ENCODE measurements around the gene PIGH. TPM values are rescaled to one million over a fixed set of nuclear protein-coding genes. Genes with fewer than 3 reads are reported as not detected.

PIGH gene
- total RNA-seq, 6 donors from 2014 or later: 11.5 to 27.5 (median 23.1) TPM

GRCh38 chr14:67562025-67562775 is 37.9 kb downstream of the PIGH start:
- no peaks in the 10 kb centered on the region for H3K4me1 ChIP-seq
- H3K36me3 ChIP-seq: no peaks in the 10 kb centered on the region
- H3K9me3 ChIP-seq: no peaks in the 10 kb centered on the region
- H3K4me3 ChIP-seq: no peak overlapping the region
- H3K27me3 ChIP-seq: no peaks in the 10 kb centered on the region
- no peak for ATAC-seq (ENCODE audit: low FRiP score in 2 of 2)
- TF ChIP-seq POLR2A (IDR thresholded peaks at IDR 0.05): no peak
- TF ChIP-seq EP300 (IDR thresholded peaks at IDR 0.05): no peak
- no peak for TF ChIP-seq POLR2AphosphoS5 (IDR thresholded peaks at IDR 0.05)
- 91 to 98% methylated on average over 7 to 14 of the region's 14 CpGs for WGBS, 2 donors
- H3K27ac ChIP-seq: no peak overlapping the region
- DNase-seq: no peak

GRCh38 chr14:67559639-67560038 is 40.4 kb downstream of the PIGH start:
- no peak overlapping the region for H3K27ac ChIP-seq
- DNase-seq: no peak
- TF ChIP-seq POLR2AphosphoS5 (IDR thresholded peaks at IDR 0.05) (no peak), CTCF (IDR thresholded peaks at IDR 0.05) (no peak), EP300 (IDR thresholded peaks at IDR 0.05) (no peak), POLR2A (IDR thresholded peaks at IDR 0.05) (no peak)
- no peaks in the 10 kb centered on the region for H3K27me3 ChIP-seq
- H3K4me1 ChIP-seq: no peaks in the 10 kb centered on the region
- no peak overlapping the region for H3K4me3 ChIP-seq
- no peaks in the 10 kb centered on the region for H3K9me3 ChIP-seq
- no peaks in the 10 kb centered on the region for H3K36me3 ChIP-seq
- WGBS, 2 donors: 43 to 52% methylated on average over 4 of the region's 4 CpGs
- ATAC-seq (ENCODE audit: low FRiP score in 2 of 2): no peak

- H3K4me1 ChIP-seq: no peaks in the 10 kb centered on the region
- no peaks in the 10 kb centered on the region for H3K36me3 ChIP-seq
- H3K27ac ChIP-seq: no peak overlapping the region
- WGBS, 2 donors: 84 to 93% methylated on average over 2 to 3 of the region's 3 CpGs
- TF ChIP-seq POLR2AphosphoS5 (IDR thresholded peaks at IDR 0.05) (no peak), EP300 (IDR thresholded peaks at IDR 0.05) (no peak), POLR2A (IDR thresholded peaks at IDR 0.05) (no peak), CTCF (IDR thresholded peaks at IDR 0.05) (no peak)
- no peaks in the 10 kb centered on the region for H3K27me3 ChIP-seq
- no peak for ATAC-seq (ENCODE audit: low FRiP score in 2 of 2)
- H3K9me3 ChIP-seq: no peaks in the 10 kb centered on the region
- no peak for DNase-seq
- H3K4me3 ChIP-seq: no peak overlapping the region
Observed at GRCh38 chr14:67557656-67558055, 42.4 kb downstream of the PIGH start.

- H3K27me3 ChIP-seq: no peaks in the 10 kb centered on the region
- H3K36me3 ChIP-seq: no peaks in the 10 kb centered on the region
- WGBS, 2 donors: 79 to 93% methylated on average over 7 of the region's 7 CpGs
- H3K9me3 ChIP-seq: no peaks in the 10 kb centered on the region
- no peak for DNase-seq
- no peak for ATAC-seq (ENCODE audit: low FRiP score in 2 of 2)
- H3K27ac ChIP-seq: no peak overlapping the region
- TF ChIP-seq POLR2AphosphoS5 (IDR thresholded peaks at IDR 0.05): no peak
- TF ChIP-seq EP300 (IDR thresholded peaks at IDR 0.05): no peak
- TF ChIP-seq CTCF (IDR thresholded peaks at IDR 0.05): no peak
- no peak for TF ChIP-seq POLR2A (IDR thresholded peaks at IDR 0.05)
- no peak overlapping the region for H3K4me3 ChIP-seq
- no peaks in the 10 kb centered on the region for H3K4me1 ChIP-seq
Observed at GRCh38 chr14:67557118-67557517, 43.0 kb downstream of the PIGH start.

GRCh38 chr14:67556671-67557070 is 43.4 kb downstream of the PIGH start:
- H3K27me3 ChIP-seq: no peaks in the 10 kb centered on the region
- WGBS, 2 donors: 79 to 92% methylated on average over 2 of the region's 2 CpGs

More at GRCh38 chr14:67556671-67557070, 43.4 kb downstream of the PIGH start:
- Histone ChIP-seq H3K4me3 (no peak overlapping the region), H3K9me3 (no peaks in the 10 kb centered on the region), H3K27ac (no peak overlapping the region), H3K4me1 (no peaks in the 10 kb centered on the region), H3K36me3 (no peaks in the 10 kb centered on the region)
- TF ChIP-seq POLR2AphosphoS5 (IDR thresholded peaks at IDR 0.05) (no peak), EP300 (IDR thresholded peaks at IDR 0.05) (no peak), POLR2A (IDR thresholded peaks at IDR 0.05) (no peak), CTCF (IDR thresholded peaks at IDR 0.05) (no peak)
- ATAC-seq (ENCODE audit: low FRiP score in 2 of 2) (no peak), DNase-seq (no peak)
